ENCODE data around the gene CYREN.

DNA sequence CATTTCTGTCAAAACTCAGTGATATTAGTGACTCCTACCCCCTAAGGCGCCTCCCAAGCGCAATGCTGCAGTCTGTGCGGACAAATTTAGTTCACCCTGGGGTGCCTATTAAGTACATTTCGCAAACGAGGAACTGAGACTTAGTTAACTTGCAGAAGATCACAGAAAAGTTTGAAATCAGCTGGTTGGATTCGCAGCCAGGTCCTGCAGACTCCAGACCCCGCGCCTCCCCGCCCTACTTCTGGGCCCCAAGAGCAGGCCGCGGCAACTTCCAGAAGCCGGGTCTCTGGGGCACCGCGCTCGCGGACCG is 588 bp downstream of the CYREN start:
- TF ChIP-seq POLR2AphosphoS5 (IDR thresholded peaks at IDR 0.05; ENCODE audit: low read depth): no peak
- TF ChIP-seq, protein P1, sequence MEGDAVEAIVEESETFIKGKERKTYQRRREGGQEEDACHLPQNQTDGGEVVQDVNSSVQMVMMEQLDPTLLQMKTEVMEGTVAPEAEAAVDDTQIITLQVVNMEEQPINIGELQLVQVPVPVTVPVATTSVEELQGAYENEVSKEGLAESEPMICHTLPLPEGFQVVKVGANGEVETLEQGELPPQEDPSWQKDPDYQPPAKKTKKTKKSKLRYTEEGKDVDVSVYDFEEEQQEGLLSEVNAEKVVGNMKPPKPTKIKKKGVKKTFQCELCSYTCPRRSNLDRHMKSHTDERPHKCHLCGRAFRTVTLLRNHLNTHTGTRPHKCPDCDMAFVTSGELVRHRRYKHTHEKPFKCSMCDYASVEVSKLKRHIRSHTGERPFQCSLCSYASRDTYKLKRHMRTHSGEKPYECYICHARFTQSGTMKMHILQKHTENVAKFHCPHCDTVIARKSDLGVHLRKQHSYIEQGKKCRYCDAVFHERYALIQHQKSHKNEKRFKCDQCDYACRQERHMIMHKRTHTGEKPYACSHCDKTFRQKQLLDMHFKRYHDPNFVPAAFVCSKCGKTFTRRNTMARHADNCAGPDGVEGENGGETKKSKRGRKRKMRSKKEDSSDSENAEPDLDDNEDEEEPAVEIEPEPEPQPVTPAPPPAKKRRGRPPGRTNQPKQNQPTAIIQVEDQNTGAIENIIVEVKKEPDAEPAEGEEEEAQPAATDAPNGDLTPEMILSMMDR (conservative IDR thresholded peaks at IDR 0.05; ENCODE audit: low read depth in 2 of 2): no peak
- TF ChIP-seq, protein P2, sequence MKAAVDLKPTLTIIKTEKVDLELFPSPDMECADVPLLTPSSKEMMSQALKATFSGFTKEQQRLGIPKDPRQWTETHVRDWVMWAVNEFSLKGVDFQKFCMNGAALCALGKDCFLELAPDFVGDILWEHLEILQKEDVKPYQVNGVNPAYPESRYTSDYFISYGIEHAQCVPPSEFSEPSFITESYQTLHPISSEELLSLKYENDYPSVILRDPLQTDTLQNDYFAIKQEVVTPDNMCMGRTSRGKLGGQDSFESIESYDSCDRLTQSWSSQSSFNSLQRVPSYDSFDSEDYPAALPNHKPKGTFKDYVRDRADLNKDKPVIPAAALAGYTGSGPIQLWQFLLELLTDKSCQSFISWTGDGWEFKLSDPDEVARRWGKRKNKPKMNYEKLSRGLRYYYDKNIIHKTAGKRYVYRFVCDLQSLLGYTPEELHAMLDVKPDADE (IDR thresholded peaks at IDR 0.05): no peak
